Endometrial microvascular endothelial cells (primary cell): Measurements from ENCODE around the gene PSMB7. TPM values are rescaled to one million over a fixed set of nuclear protein-coding genes. Genes with fewer than 3 reads are reported as not detected.

ENCODE experiments used
- total RNA-seq: library from RNA; depleted of rRNA; stranded (reverse); fragments of >200 nt; gene quantifications from one replicate; pipeline ENCODE4 v1.2.3, GENCODE V29; 2015; ENCODE audit errors: inconsistent ontology term

Gene PSMB7
- total RNA-seq, 1 donor from 2014 or later = 412 TPM

Other genes with a start within 250 kb of the PSMB7 start
- 40.0 TPM for gene NEK6, start 157.5 kb downstream of the PSMB7 start, total RNA-seq
- gene ADGRD2, start 35.0 kb upstream of the PSMB7 start, total RNA-seq = not detected
- not detected for gene NR5A1, start 92.0 kb upstream of the PSMB7 start, total RNA-seq